ENCODE data around the gene PAN3.

PAN3 gene, protein sequence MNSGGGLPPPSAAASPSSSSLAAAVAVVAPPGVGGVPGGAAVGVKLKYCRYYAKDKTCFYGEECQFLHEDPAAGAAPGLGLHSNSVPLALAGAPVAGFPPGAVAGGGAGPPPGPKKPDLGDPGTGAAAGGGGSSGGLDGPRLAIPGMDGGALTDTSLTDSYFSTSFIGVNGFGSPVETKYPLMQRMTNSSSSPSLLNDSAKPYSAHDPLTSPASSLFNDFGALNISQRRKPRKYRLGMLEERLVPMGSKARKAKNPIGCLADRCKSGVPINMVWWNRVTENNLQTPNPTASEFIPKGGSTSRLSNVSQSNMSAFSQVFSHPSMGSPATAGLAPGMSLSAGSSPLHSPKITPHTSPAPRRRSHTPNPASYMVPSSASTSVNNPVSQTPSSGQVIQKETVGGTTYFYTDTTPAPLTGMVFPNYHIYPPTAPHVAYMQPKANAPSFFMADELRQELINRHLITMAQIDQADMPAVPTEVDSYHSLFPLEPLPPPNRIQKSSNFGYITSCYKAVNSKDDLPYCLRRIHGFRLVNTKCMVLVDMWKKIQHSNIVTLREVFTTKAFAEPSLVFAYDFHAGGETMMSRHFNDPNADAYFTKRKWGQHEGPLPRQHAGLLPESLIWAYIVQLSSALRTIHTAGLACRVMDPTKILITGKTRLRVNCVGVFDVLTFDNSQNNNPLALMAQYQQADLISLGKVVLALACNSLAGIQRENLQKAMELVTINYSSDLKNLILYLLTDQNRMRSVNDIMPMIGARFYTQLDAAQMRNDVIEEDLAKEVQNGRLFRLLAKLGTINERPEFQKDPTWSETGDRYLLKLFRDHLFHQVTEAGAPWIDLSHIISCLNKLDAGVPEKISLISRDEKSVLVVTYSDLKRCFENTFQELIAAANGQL
- long read RNA-seq, partial matches to known transcripts = 3 of 12 reads
- long read RNA-seq, other reads (novel, unspliced or antisense) = 9 of 12 reads

- Histone ChIP-seq H3K27ac (replicated peaks) (peak within 1 kb of the TSS; percentile 99), H3K4me3 (replicated peaks; ENCODE audit: insufficient read depth, low read length) (peak within 1 kb of the TSS; percentile 67), H3K27me3 (ENCODE audit: insufficient read depth, poor library complexity, severe bottlenecking) (no peaks in the 10 kb centered on the region)
- DNase-seq (ENCODE audit: low read depth in 1 of 2, low spot score in 1 of 2) = peak; percentile 69 to 95
- TF ChIP-seq, protein P1, sequence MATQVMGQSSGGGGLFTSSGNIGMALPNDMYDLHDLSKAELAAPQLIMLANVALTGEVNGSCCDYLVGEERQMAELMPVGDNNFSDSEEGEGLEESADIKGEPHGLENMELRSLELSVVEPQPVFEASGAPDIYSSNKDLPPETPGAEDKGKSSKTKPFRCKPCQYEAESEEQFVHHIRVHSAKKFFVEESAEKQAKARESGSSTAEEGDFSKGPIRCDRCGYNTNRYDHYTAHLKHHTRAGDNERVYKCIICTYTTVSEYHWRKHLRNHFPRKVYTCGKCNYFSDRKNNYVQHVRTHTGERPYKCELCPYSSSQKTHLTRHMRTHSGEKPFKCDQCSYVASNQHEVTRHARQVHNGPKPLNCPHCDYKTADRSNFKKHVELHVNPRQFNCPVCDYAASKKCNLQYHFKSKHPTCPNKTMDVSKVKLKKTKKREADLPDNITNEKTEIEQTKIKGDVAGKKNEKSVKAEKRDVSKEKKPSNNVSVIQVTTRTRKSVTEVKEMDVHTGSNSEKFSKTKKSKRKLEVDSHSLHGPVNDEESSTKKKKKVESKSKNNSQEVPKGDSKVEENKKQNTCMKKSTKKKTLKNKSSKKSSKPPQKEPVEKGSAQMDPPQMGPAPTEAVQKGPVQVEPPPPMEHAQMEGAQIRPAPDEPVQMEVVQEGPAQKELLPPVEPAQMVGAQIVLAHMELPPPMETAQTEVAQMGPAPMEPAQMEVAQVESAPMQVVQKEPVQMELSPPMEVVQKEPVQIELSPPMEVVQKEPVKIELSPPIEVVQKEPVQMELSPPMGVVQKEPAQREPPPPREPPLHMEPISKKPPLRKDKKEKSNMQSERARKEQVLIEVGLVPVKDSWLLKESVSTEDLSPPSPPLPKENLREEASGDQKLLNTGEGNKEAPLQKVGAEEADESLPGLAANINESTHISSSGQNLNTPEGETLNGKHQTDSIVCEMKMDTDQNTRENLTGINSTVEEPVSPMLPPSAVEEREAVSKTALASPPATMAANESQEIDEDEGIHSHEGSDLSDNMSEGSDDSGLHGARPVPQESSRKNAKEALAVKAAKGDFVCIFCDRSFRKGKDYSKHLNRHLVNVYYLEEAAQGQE (IDR thresholded peaks at IDR 0.05; ENCODE audit: insufficient replicate concordance, low read depth) = peak; percentile 27
- TF ChIP-seq POLR2AphosphoS5 (IDR thresholded peaks at IDR 0.05; ENCODE audit: low read depth) (peak; percentile 73; the same call in 1 of the 2 replicates), CTCF (IDR thresholded peaks at IDR 0.05; ENCODE audit: insufficient read depth, low read length) (no peak)
Measured at GRCh38 chr13:28138012-28138755, at the start of gene PAN3. PAN3 (plus strand) TSS chr13:28138545; CDS start chr13:28138658, 113 bp downstream.

DNA sequence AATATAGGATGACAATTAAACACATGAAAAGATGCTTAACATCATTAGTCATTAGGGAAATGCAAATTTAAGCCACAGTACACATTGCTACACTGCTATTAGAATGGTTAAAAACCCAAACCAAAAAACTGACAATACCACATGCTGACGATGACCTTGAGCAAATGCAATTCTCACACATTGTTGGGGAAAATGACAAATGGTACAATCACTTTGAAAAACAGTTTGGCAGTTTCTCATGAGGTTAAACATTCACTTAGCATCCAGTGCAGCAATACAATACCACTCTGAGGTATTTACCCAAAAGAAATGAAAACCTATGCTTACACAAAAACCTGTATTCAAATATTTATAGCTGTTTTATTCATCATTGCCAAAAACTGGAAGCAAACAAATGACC lies 49.3 kb upstream of the PAN3 start:
- no peak for DNase-seq (ENCODE audit: low read depth in 1 of 2, low spot score in 1 of 2)
- no peaks in the 10 kb centered on the region for H3K27me3 ChIP-seq (ENCODE audit: insufficient read depth, poor library complexity, severe bottlenecking)
- TF ChIP-seq SPI1 (IDR thresholded peaks at IDR 0.05; ENCODE audit: borderline replicate concordance, low read depth) = no peak
- no peak for TF ChIP-seq GABPA (IDR thresholded peaks at IDR 0.05; ENCODE audit: low read depth)
- TF ChIP-seq POLR2AphosphoS5 (IDR thresholded peaks at IDR 0.05; ENCODE audit: low read depth) = no peak
- TF ChIP-seq, protein P1 (IDR thresholded peaks at IDR 0.05; ENCODE audit: insufficient replicate concordance, low read depth) = no peak
- TF ChIP-seq CTCF (IDR thresholded peaks at IDR 0.05; ENCODE audit: insufficient read depth, low read length) = no peak
- no peak overlapping the region for H3K27ac ChIP-seq (replicated peaks)
- H3K4me3 ChIP-seq (replicated peaks; ENCODE audit: insufficient read depth, low read length) = no peak overlapping the region

GRCh38 chr13:28092431-28092830 lies 45.9 kb upstream of the PAN3 start:
- no peak overlapping the region for H3K27ac ChIP-seq (replicated peaks)
- no peak overlapping the region for H3K4me3 ChIP-seq (replicated peaks; ENCODE audit: insufficient read depth, low read length)
- no peaks in the 10 kb centered on the region for H3K27me3 ChIP-seq (ENCODE audit: insufficient read depth, poor library complexity, severe bottlenecking)
- no peak for DNase-seq (ENCODE audit: low read depth in 1 of 2, low spot score in 1 of 2)
- TF ChIP-seq SPI1 (IDR thresholded peaks at IDR 0.05; ENCODE audit: borderline replicate concordance, low read depth) = no peak
- TF ChIP-seq GABPA (IDR thresholded peaks at IDR 0.05; ENCODE audit: low read depth) = no peak
- TF ChIP-seq, protein P1 (IDR thresholded peaks at IDR 0.05; ENCODE audit: insufficient replicate concordance, low read depth) = no peak
- no peak for TF ChIP-seq CTCF (IDR thresholded peaks at IDR 0.05; ENCODE audit: insufficient read depth, low read length)
- no peak for TF ChIP-seq POLR2AphosphoS5 (IDR thresholded peaks at IDR 0.05; ENCODE audit: low read depth)
